HG02981 (cell line): Measurements from ENCODE around the gene TSC1.
A peak's percentile ranks its signal among the peaks of the same experiment; 100 is the strongest.
"Not testable (repeated sequence)": the region's sequence is repeated elsewhere in the genome, so short reads cannot be mapped to it uniquely, and the experiment has no call there.

Source experiments
- ATAC-seq: cut with Tn5 transposase; IDR thresholded peaks from one replicate; pipeline ENCODE4 v1.9.1; 2021; ENCODE audit warnings: mild to moderate bottlenecking, moderate library complexity; ENCODE audit not compliant: unreplicated experiment

Gene TSC1

GRCh38 chr9:132978112-132978450, 33.7 kb upstream of the TSC1 start:
- no peak for ATAC-seq

DNA sequence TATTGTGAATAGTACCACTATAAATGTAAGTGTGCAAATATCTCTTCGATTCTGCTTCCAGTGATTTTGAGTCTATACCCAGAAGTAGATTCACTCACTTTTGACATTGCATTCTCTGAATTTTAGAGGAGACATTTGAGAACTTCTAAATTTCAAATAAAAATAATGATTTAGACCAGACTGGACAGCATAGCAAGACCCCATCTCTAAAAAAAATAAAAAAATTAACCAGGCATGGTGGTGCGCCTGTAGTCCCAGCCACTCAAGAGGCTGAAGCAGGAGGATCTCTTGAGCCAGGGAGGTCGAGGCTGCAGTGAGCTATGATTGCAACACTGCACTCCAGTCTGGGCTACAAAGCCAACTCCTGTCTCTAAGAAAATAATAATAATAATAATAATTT, 32.2 kb upstream of the TSC1 start:
- no peak for ATAC-seq

DNA sequence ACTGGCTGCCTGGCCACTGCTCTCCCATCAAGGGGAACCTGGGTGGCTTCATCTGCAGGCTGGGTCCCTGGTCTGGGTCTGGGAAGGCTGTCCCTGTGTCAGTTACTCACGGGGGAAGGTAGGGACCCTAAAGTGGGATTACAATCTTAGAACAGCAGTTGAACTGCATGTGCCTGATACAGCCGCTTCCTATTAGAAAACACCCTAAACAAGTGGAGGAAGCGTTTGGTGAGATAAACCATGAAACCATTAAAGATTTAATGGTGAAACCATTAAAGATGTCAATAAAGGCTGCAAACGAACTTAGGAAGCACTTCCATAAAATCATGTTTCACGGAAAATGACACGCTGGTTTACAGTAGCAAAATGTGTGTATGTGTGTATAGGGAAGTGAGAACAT, 31.5 kb upstream of the TSC1 start:
- ATAC-seq, result no peak

DNA sequence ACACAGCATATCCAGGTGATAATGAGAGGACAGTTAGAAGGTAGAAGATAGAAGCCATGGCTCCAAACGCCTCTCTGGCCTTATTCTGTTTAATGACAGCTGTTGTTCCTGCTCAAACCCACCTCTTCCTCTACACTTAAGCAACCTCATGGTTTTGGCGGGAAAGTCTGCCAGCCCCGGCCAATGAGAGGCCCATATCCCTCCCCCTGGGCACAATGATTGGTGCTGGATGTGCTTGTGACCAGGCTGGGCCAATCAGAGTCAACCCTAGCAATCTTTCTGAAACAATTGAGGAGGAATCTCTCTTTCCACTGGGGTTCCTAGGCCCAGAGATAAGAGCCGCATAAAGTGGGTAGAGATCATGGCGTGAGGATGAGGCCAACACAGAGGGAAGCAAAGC, 29.3 kb upstream of the TSC1 start:
- ATAC-seq, result no peak

DNA sequence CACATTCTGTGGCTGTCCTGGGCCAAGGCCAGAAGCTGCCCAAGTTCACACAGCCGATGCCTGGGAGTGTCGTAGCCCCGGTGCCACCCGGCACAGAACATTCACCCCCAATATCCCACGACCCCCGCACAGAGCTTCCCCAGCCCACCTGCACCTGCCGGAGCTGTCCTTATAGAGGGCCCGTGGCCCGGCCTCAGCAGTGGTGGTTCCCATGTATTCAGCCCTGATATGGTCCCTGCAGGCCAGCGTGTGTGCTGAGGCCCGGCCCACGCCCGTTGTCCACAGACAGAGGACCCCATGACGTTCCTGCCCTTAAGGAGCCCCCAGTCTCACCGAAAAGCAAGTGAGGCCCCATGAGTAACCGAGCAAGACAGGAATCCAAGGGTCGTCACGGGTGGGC, 28.8 kb upstream of the TSC1 start:
- ATAC-seq, result no peak

DNA sequence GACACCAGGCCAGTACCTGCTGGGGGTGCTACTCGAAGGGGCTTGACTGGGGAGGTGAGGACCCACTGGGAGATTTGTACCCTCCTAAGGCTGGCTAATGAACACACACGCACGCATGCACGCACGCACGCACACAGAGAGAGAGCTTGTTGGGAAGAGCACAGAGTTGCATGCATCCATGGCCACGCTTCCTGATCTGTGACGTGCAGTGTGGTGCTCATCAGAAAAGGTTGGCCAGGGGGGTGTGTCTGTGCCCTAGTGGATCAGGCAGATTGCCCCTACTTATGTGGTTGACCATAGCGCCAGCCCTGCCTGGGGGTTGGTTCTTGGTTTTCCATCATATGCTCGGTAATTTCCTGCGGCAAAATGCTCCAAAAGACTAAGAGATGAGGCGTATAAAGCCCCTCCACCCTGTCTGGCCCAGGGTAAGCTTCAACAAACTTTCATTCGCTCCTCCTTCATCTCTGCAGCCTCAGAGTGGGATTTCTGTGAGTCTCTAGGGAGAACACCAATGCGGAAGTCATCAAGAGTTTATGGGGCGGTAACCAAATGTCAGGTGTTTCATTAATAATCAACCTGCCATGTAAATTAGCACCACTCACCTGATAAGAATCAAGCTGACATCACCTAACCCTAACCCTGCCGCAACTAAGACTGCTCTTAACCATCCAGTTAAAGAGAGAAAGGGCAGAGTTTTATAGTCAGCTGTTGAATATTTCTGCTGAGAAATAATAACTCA, 26.1 kb upstream of the TSC1 start:
- no peak for ATAC-seq

DNA sequence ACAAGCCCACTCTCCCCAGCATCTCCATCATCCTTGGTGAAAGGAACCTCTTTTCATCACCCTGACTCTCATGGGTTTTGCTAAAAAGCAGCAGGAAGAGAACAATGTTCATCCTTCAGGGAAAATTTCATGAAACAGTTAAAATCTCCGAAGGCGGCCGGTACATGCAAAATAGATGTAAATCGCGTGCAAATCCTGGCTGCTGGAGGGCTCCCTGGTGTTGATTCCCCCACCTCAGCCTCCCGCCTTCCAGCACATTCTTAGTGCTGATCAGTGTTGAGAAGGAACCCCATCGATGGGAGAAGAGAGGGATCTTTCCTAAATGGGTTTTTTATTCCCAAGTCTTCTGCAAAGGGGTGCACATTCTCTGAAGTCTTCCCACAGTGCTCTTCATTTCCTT, 25.4 kb upstream of the TSC1 start:
- no peak for ATAC-seq

GRCh38 chr9:132967908-132968307, 23.5 kb upstream of the TSC1 start:
- not testable (repeated sequence) for ATAC-seq

GRCh38 chr9:132965478-132965877, 21.1 kb upstream of the TSC1 start:
- no peak for ATAC-seq

DNA sequence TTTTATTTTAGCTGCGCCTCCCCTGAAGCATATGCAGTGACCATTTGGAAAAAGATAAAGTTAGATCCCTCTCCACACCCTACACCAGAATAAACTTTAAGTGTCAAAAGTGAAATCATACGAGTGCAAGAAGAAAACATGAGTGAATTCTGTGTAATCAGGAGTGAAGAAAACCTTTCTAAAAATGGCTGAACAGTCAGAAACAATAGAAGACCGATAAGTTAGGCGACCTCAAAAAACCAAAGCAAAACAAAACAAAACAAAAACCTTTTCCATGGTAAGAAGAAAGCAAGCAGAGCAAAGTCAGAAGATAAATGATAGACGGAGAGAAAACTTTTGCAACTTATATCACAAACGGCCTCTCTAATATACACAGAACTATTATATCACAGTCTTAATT, 16.6 kb upstream of the TSC1 start:
- no peak for ATAC-seq

- ATAC-seq, result no peak
Observed at GRCh38 chr9:132957805-132958204, 13.4 kb upstream of the TSC1 start.

GRCh38 chr9:132955768-132956167, 11.4 kb upstream of the TSC1 start:
- ATAC-seq, result no peak

- no peak for ATAC-seq
Observed at GRCh38 chr9:132955123-132955522, 10.7 kb upstream of the TSC1 start.

DNA sequence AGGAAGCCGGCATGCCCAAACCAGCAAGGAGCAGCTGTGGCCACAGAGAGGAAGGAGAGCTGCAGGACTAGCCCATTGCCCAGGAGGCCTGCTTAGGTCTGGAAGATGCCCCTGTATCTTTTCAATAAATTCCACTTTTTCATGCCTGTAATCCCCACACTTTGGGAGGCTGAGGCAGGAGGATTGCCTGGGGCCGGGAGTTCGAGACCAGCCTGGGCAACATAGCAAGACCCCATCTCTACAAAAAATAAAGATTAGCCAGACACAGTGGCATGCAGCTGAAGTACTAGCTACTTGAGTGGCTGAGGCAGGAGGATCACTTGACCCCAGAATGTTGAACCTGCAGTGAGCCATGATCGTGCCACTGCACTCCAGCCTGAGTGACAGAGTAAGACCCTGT, 5.3 kb upstream of the TSC1 start:
- no peak for ATAC-seq

DNA sequence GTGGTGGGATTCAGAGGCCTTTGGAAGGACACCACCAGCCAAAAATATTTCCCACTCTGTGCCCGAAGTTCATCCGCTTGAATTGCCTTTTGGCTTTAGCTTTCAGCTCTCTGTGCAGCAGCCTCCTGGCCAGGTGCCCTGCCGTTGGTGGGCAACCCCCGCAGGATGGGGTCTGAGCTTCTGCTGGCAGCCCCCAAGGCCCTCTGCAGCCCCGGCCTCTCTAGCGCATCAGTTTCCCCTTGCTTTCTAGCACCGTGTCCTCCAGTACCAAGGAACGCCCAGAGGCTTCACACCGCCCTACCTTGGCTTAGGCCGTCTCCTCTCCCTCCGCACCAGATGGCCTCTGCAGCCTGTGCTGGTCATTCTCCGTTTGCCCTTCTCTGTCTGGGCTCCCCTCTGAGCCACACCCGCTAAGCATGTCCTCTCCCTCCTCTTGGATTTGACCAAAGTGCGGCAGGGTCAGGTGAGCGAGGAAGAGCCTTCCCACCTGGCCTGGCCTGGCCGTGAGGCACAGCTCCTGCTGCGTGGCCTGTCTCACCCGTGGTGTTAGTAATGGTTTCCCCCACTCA, 4.2 kb upstream of the TSC1 start:
- ATAC-seq, result no peak

DNA sequence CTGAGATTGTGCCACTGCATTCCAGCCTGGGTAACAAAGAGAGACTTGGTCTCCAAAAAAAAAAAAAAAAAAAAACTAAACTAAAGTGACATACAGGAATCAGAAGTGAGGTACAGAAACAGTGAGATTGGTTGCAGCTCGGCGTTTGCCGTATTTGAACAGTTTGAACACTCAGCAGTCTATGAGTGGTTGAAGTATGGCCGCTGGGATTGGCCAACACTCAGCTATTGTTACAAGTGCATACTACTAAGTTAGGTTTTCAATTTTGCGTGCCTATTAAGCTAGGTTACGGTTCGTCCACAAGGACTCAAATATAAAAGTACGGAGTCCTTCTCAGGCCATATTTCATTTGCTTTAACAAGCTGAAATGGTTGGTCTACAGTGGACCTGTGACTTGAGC, 3.3 kb upstream of the TSC1 start:
- no peak for ATAC-seq

DNA sequence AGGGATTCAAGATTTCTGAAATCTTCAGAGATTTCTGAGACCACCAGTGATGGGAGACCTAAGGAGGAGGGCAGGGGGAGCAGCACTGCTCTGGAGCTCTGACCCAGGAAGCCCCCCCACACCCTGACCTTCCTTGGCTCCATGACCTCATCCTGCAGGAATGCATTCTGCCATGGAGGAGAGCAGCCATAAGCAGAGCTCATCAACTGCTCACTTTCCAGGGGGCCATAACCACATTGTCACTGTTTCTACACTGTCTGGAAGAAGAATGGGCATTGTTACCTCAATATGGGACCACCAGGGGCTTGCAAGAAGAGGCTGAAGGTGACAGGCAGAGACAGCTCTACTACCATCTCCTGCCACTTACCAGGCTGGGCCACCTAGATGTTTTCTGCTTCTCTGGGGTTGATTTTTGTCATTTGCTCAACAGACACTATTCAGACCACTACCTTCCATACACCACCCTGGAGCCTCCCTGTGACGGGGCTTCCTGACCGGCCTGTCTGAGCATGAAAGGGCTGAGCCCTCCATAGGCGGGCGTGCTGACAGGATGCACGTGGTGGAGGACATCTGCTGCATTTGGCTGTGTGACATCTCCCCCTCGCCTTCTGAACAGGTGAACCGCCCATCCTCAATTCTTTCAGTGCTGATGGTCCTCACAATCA, 2.3 kb upstream of the TSC1 start:
- ATAC-seq, result no peak

DNA sequence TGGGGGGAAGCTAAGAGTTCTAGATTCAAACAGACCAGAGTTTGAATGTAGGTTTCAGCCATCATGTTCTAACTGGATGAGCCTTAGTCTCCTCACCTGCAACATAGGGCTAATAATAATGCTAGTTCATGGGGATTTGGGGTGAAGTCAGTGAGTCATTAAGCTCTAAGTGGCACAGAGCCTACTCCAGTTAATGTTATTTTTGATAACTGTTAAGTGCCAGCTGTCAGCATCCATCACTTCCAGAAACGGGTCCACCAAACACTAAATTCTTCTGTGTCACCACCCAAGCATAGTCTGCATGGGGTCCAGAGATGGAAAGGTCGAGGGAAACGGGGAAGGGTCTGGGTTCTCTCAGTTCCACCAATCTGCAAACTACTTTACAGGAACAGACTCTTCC, 1.8 kb upstream of the TSC1 start:
- no peak for ATAC-seq

GRCh38 chr9:132945186-132946130, 1.0 kb upstream of the TSC1 start:
- ATAC-seq, result no peak

DNA sequence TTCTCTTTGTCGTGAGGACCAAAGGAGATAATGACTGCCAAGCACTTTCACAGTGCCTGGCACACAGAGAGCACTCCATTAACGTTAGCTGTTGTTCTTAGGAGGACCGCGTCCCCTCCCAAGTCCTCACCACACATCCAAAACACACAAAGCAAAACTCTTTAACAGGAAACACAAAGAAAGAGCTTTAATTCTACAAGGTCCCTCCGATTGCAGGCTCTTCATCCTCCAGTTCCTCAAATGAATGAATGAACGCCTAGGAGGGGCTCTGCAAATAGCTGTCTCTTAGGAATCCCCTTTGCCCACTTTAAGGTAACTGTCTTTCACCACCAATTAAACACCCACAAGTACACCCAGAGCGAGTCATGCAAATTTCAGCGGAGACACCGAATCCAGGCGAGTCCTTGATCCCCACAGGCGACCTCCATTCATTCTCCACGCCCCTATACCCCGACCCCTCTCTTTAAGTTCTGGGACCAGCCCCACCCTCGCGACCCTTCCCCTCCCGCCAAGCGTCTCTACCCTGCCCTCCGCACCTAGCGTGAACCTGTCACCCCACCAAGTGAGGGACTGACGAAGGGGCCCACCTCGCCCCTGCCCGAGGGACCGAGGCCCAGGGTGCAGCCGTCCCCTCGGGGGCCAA, 644 bp downstream of the TSC1 start:
- ATAC-seq, result peak; percentile 9
